GM18498 (cell line): ENCODE measurements around the gene KRT76.
"Not testable (repeated sequence)": the region's sequence is repeated elsewhere in the genome, so short reads cannot be mapped to it uniquely, and the experiment has no call there.

Experiments
- ATAC-seq: cut with Tn5 transposase; IDR thresholded peaks from one replicate; pipeline ENCODE4 v1.9.1; 2021; ENCODE audit warnings: mild to moderate bottlenecking, moderate library complexity; ENCODE audit not compliant: unreplicated experiment

The KRT76 gene

DNA sequence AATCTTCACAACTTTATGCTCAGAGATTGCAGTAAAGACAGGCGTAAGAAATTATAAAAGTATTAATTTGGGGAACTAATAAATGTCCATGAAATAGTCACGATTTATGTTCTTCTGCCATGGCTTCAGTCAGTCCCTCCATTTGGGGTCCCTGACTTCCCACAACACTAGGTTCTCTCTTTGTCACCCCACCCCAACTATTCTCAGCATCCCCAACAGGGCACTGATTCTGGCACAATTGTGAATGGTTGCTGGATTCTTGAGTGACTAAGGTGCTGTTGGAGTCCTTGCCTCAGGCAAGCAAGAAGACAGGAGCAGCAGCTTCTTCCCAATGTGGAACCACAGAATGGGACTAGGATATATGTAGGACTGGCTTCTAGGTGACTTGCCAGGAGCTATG, 15.3 kb downstream of the KRT76 start:
- ATAC-seq = no peak

DNA sequence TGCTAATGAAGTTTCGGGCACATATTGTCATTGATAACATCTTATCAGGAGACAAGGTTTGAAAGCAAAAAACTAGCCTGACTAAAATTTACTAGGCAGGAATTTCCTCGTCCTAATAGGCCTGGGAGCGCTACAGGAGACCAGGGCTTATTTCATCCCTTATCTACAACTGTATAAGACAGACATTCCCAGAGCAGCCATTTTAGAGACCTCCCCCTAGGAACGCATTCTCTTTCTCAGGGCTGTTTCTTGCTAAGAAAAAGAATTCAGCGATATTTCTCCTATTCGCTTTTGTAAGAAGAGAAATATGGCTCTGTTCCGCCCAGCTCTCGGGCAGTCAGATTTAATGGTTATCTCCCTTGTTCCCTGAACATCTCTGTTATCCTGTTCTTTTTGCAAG, 15.9 kb downstream of the KRT76 start:
- not testable (repeated sequence) for ATAC-seq

DNA sequence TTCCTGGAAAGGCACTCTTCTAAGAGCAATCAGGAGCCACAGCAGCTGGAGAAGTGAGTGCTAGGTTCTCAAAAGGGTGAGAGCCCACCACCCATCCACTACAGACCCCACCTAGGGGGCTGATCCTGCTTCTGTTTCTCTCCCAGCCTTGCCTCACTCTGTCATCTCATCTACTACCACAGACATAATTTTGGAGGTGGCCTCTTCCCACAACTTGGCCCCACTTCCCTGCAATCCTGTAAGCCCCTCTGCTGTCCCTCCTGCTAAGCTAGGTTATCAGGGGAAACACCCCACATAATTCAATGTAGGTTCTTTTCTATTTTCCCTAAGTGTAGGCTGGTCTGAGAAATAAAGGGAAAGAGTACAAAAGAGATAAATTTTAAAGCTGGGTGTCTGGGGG, 16.5 kb downstream of the KRT76 start:
- no peak for ATAC-seq

- no peak for ATAC-seq
Measured at GRCh38 chr12:52759695-52760094, 17.4 kb downstream of the KRT76 start.

DNA sequence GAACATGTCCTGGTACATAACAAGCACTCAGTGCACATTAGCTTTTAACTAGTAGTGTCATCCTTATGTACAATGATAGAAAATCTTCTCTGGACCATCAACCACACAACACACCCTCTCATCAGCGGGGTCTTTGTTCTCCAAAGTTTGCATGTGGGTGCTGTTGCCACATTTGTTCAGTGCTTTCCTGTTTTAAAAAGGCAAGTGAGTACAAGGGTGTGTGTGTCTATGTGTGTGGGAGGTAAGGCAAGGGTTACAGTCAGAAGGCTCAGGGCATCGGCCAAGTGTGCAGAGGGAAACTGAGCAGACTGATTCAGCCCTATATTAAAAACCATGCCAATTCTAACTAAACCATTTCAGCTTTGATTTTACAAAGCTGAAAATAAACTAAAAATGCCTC, 17.9 kb downstream of the KRT76 start:
- no peak for ATAC-seq

DNA sequence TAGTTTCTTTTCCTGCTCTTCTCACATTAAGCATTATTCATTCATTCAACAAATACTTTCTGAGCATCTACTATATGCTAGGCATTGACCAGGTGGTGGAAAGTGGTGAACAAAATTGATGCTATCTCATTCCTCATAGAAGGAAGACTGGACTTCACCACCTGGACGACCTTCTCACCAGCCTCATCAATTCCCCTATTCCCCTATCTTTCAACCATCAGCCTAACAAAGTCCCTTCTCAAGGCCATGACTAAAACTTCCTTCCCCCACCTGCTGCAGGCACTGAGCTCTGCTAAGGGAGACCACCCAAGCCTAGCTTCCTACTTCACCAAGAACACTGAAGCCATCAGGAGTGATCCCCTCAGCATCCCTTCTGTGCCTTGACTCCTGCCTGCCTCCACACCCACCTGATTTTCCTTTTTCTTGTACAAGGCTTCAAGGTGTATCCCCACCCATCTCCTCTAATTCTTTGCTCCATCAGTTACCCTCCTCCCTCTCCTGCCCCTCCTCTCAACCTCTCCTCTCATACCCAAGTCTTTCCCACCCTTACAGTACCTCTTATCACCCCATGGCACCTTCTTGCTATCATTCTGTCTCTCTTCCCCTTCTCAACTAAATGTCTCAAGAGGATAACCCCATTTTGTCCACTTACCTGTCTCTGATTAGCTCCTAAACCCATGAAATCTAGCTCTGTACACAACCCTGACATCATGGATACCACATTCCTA, 19.5 kb downstream of the KRT76 start:
- no peak for ATAC-seq

DNA sequence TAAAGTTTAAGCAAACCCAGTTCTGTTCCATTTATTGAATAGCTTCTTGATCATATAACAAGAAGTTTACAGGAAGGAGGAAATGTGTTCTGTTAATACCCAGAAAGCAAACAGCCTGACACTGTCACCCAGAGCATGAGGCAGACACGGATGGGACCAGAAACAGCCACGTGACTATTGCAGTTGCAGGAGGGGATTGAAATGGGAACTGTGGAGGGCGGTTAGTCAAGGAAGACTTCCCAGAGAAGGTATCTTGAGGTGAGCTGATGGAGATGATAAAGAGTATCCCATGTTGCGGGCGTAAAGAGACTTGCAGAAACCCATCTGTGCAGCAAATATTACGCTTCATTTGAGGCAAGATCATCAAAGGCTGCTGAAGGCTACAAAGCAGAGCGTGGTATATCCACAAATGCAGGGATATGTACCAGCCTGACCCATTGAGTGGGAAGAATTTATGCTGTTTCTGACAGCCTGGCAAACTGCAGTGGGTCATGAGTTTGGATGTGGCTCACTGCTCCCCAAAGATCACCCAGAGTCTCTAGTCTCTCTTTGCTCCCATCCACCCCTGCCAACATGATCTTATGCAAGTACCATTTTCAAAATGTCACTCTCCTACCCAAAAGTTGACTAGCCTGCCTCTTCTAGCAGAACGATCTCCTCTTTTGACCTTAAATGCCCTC, 20.7 kb downstream of the KRT76 start:
- no peak for ATAC-seq

GRCh38 chr12:52755533-52755932, 21.6 kb downstream of the KRT76 start:
- ATAC-seq = no peak

DNA sequence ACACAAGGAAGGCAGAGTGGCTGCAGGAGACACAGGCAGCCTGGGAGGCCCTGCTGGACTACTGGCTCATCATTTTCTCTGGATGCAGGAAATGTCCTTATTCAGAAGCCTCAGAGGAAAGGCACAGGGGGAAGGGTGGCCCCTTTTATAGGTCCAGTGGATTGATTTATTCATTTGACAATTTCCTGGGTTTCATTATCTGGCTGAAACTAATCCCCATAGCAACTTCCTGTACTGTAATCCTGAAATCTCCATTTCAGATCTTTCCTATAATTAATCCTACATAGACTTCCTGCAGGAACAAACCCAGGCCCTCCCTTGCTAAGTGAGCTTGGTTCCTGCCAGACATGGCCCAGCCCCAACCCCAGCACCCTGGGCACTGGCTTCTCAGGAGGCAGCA, 23.0 kb downstream of the KRT76 start:
- ATAC-seq = no peak

GRCh38 chr12:52753283-52753682, 23.9 kb downstream of the KRT76 start:
- no peak for ATAC-seq

- no peak for ATAC-seq
Measured at GRCh38 chr12:52752516-52752915, 24.6 kb downstream of the KRT76 start.

- no peak for ATAC-seq
Measured at GRCh38 chr12:52751795-52752194, 25.4 kb downstream of the KRT76 start.

GRCh38 chr12:52750532-52750931, 26.6 kb downstream of the KRT76 start:
- ATAC-seq = not testable (repeated sequence)

- no peak for ATAC-seq
Measured at GRCh38 chr12:52749827-52750226, 27.3 kb downstream of the KRT76 start.

GRCh38 chr12:52748578-52748977, 28.6 kb downstream of the KRT76 start:
- no peak for ATAC-seq

DNA sequence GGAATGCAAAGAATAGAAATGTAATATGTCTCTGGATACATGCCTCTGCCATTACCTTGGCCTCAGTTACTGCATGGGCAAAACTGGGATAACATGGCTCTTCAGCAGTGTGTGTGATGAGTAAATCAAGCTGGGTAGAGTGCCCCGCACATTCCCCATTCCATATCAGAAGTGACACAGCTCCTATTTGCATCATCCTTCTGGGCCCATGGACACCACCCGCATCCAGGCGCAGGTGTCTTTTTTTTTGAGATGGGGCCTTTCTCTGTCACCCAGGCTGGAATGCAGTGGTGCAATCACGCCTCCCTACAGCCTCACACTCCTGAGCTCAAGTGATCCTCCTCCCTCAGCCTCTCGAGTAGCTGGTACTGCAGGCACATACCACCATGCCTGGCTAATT, 31.6 kb downstream of the KRT76 start:
- ATAC-seq = no peak

DNA sequence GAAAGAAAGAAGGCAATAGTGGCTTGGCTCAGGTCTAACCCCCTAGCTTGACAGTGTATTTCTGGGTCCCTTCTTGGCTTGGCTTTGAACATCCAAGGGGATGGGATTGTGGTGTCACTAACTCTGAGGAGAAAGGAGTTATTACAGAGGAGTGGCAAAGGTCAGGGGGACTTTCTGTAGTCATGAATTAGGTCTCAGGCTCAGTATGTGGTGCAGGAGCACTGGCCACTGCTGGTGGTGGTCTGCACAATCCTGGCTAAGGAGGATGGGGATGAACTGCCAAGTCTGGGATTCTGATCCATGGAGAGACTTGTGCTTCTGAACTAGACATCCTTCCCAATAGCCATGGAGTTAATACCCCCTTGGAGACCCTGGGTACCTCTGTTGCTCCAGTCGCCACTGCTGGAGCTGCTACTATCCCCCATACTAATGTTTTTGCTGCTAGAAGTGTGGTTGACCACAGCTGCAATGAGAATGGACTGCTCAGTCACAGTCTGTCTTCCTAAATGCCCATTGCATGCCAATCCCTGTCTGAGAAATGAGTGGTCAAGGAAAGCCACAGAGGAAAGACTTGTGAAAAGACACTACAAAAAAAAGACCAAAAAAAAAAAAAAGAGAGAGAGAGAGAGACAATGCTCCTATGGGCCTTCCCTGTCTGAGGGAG, 32.5 kb downstream of the KRT76 start:
- ATAC-seq = no peak

GRCh38 chr12:52742822-52743457, 34.2 kb downstream of the KRT76 start:
- no peak for ATAC-seq

GRCh38 chr12:52742196-52742580, 35.0 kb downstream of the KRT76 start:
- ATAC-seq = no peak

- no peak for ATAC-seq
Measured at GRCh38 chr12:52741375-52742195, 35.6 kb downstream of the KRT76 start.

DNA sequence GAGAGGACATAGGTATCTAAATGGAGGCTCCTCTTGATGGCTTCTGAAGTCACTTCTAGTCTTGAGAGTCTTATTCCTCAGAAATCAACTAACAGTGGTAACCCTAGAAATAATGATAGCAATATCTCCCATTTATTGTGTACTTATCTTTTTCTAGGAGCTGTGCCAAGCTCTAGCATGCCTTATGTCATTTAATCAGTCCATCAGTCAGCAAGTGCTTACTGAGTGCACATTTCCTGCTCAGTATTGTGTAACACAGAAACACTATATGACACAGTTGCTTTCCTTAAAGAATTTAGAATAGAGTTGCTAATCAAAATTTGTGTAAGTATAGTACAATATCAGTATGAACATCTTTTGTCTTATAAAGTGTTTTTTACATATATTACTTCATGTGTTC, 36.6 kb downstream of the KRT76 start:
- no peak for ATAC-seq
